ENCODE results near the gene CRLF2.
"Not testable (repeated sequence)": the region's sequence is repeated elsewhere in the genome, so short reads cannot be mapped to it uniquely, and the experiment has no call there.

CRLF2 gene, protein sequence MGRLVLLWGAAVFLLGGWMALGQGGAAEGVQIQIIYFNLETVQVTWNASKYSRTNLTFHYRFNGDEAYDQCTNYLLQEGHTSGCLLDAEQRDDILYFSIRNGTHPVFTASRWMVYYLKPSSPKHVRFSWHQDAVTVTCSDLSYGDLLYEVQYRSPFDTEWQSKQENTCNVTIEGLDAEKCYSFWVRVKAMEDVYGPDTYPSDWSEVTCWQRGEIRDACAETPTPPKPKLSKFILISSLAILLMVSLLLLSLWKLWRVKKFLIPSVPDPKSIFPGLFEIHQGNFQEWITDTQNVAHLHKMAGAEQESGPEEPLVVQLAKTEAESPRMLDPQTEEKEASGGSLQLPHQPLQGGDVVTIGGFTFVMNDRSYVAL

GRCh38 chrX:1212532-1212931, at the start of gene CRLF2:
Gene CRLF2 (minus strand): TSS chrX:1212649. CDS start chrX:1212634, 15 bp downstream.
- peak; percentile 44 for DNase-seq (ENCODE audit: low spot score)

GRCh38 chrX:1261771-1262170, 49.3 kb upstream of the CRLF2 start:
- DNase-seq (ENCODE audit: low spot score) = not testable (repeated sequence)

GRCh38 chrX:1261285-1261684, 48.8 kb upstream of the CRLF2 start:
- DNase-seq (ENCODE audit: low spot score) = no peak

- no peak for DNase-seq (ENCODE audit: low spot score)
Measured at GRCh38 chrX:1252861-1253260, 40.4 kb upstream of the CRLF2 start.

- peak; percentile 46 for DNase-seq (ENCODE audit: low spot score)
Measured at GRCh38 chrX:1249101-1249887, 36.8 kb upstream of the CRLF2 start.

DNA sequence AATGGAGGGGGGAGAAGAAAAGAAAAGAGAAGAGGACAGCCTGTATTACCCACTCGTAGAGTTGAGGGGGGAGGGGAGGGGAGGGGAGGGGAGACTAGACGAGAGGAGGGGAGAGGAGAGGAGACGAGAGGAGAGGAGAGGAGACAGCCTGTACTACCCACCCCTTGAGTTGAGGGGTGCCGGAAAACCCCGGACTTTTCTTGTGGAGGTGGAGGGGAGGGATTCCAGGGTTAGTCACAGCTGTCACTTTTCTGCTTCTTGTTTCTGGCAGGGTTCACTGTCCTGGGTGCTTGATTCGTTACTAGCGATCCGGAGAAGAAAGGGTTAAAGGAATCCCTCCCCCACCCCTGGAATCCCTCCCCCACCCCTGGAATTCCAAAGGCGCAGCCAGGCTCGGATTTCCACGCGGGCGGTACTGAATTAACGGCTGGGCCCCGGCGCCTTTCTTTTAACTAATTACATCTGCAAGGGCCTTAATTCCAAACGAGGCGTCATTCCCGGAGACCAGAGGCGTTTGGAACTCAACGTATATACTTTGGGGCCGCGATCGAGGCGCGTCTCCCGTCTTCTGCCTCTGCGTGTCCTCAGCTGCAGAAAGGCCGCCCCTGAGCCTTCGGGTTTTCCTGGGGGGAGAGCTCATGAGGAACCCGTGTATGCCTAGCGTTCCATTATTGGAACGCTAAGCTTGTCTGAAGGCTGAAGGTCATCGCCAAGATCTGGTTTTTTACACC, 36.0 kb upstream of the CRLF2 start:
- DNase-seq (ENCODE audit: low spot score) = peak; percentile 12

DNA sequence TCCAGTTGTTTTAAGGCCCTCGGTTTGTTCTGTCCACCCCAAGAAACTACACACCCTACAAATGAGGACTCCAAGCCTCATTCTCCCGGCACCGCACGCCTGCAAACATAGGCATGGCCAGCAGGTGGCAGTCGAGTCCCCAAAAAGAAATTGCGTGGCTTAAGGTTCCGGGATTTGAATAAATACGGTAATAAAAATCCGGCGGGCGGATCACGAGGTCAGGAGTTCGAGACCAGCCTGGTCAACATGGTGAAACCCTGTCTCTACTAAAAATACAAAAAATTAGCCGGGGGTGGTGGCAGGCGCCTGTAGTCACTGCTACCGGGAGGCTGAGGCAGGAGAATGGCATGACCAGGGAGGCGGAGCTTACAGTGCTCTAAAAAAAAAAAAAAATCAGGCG, 34.4 kb upstream of the CRLF2 start:
- DNase-seq (ENCODE audit: low spot score) = peak; percentile 82

GRCh38 chrX:1244164-1245076, 32.0 kb upstream of the CRLF2 start:
- peak; percentile 8 for DNase-seq (ENCODE audit: low spot score)

- peak; percentile 28 for DNase-seq (ENCODE audit: low spot score)
Measured at GRCh38 chrX:1242891-1243402, 30.5 kb upstream of the CRLF2 start.

DNA sequence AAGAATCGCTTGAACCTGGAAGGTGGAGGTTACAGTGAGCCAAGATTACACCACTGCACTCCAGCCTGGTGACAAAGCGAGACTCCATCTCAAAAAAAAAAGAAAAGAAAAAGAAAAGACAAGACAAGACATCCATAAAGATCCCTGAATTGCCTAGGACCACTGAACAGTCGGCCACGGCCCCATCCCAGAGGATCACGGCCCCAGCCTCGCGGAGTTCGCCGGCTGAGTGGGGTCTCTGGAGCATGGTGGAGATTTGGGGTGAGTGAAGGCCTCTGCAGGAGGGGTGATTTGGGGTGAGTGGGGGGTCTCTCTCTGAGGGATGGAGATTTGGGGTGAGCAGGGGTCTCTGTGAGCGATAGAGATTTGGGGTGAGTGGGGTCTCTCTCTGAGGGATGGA, 28.1 kb upstream of the CRLF2 start:
- not testable (repeated sequence) for DNase-seq (ENCODE audit: low spot score)

- DNase-seq (ENCODE audit: low spot score) = peak; percentile 26
Measured at GRCh38 chrX:1239681-1240142, 27.3 kb upstream of the CRLF2 start.

GRCh38 chrX:1231850-1232465, 19.5 kb upstream of the CRLF2 start:
- DNase-seq (ENCODE audit: low spot score) = no peak

DNA sequence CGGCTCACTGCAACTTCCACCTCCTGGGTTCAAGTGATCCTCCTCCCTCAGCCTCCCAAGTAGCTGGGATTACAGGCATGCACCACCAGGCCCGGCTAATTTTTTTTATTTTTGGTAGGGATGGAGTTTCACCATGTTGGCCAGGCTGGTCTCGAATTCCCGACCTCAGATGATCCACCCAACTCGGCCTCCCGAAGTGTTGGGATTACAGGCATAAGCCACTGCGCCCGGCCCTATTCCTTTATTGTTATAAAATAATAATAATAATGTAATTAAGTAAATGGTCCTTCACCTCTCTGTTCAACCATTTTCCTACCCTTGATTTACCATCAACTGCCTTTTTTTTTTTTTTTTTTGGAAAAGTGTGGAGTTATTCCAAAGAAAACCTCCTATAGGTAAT, 15.7 kb upstream of the CRLF2 start:
- not testable (repeated sequence) for DNase-seq (ENCODE audit: low spot score)

GRCh38 chrX:1226249-1226648, 13.8 kb upstream of the CRLF2 start:
- no peak for DNase-seq (ENCODE audit: low spot score)

DNA sequence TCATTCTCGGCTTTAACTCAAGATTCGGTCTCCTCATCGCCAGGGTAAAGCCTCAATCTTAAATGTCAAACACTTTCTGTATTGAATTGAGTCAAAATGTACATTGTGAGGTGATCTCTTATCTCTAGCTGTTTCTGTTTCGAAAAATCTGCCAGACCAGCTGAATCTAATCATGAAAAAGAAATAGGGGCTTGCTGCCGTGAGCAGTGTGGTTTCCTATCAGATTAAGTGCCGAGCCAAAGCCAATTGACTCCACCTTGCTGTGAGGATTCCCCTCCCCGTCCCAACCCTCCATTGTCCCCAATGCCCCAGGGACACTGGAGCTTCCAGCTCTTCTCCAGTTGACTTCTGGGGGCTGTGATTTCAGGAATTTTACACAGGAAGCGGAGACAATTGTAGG, 12.5 kb upstream of the CRLF2 start:
- no peak for DNase-seq (ENCODE audit: low spot score)

DNA sequence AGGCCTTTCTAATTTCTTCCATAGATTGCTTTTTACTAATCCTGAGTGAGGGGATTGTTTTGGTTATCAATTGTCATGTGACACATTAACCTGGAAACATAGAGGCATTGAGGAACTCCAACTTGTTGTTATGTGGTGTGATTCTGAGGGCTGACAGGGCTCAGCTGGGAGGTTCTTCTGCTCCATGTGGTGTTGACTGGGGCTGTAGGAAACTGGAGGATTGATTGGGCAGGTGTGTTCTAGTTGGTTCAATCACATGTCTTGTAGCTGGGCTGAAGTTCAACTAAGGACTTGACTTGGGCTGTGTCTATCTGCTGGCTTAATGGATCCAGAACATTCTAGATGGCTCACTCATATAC, 10.8 kb upstream of the CRLF2 start:
- DNase-seq (ENCODE audit: low spot score) = no peak

DNA sequence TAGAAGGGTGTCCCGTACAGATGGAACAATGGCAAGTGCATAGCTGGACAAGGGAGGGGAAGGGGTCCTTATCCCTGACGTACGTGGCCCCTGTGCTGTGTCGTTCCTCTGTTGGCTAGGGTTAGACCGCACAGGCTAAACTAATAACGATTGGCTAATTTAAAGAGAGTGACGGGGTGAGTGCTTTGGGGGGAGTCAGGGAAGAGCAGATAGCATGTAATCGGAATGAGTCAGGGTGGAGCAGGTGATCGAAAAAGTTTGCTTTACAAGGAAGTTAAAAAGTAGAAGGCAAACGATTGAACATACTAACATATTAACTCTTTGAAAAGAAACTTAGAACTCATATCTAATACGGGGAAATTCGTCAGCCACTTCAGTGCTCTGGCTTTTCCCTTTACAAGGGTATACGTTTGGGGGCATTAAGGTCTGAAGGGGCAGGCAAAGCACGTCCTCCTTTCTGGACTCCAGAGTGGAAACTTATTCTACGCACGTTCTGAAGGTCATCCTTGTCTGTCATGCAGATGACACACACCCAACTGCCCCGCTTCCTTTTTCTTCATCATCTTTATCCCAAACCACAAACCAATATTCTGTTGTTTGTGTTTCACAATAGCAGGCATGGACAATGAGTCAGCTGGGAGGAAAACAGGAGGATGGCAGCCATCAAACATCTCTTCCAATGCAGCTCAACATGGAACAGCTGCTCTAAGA, 10.2 kb upstream of the CRLF2 start:
- no peak for DNase-seq (ENCODE audit: low spot score)

GRCh38 chrX:1221296-1221845, 8.9 kb upstream of the CRLF2 start:
- DNase-seq (ENCODE audit: low spot score) = no peak

GRCh38 chrX:1218286-1218685, 5.8 kb upstream of the CRLF2 start:
- DNase-seq (ENCODE audit: low spot score) = no peak

Measured in CD4-positive, alpha-beta T cell treated with Interleukin-15 for 4 hours (primary cell).